ENCODE data around the gene INCA1.

- TF ChIP-seq POLR2A (IDR thresholded peaks at IDR 0.05) = no peak
- no peak for TF ChIP-seq CTCF (IDR thresholded peaks at IDR 0.05)
These were observed 30.3 kb downstream of the INCA1 start for GRCh38 chr17:4966844-4967538.

Measured in stomach (tissue), 4 donors.